ENCODE results near the gene MS4A12. TPM values are rescaled to one million over a fixed set of nuclear protein-coding genes. Genes with fewer than 3 reads are reported as not detected.
"Not testable (repeated sequence)": the region's sequence is repeated elsewhere in the genome, so short reads cannot be mapped to it uniquely, and the experiment has no call there.

The MS4A12 gene, protein sequence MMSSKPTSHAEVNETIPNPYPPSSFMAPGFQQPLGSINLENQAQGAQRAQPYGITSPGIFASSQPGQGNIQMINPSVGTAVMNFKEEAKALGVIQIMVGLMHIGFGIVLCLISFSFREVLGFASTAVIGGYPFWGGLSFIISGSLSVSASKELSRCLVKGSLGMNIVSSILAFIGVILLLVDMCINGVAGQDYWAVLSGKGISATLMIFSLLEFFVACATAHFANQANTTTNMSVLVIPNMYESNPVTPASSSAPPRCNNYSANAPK
- not detected for polyA plus RNA-seq

DNA sequence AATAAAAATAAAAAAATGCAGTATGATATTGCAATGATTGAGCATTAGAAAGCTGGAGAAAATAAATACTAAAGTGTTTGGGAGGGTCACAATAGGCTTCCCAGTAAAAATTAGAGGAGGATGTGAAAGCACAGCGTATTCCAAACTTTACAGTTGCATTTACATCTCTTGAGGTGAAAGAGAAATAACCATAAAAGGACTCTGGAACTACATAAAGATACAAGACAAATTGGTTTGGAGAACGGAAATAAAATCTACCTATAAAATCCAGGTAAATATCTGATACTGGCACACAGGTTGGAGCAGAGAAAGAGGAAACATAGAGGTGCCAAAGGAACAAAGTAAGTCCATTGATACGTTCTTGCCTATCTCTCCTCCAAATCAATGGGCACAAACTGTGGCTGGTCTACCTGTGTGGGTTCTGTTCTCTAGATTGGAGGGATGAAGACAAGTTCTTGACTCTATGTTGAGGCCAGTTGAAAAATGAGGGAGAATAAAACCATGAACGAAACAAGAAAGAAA lies at the start of gene MS4A12:
Gene MS4A12, plus strand, starts transcription at position 291 of the 522 bp plus-strand sequence. CDS start 4,541 bp downstream, outside the sequence.
- H3K27ac ChIP-seq (ENCODE audit: low read depth in 2 of 2, low read length in 1 of 2): no peak within 1 kb of the TSS
- H3K36me3 ChIP-seq (ENCODE audit: control insufficient read depth in 2 of 2, insufficient read depth in 2 of 2, low read length in 1 of 2): no peaks in the 10 kb centered on the region
- no peaks in the 10 kb centered on the region for H3K27me3 ChIP-seq (ENCODE audit: control insufficient read depth in 1 of 2, insufficient read depth in 2 of 2, low read length in 2 of 2)
- WGBS, 2 donors: 68 to 74% methylated on average over 4 of the region's 4 CpGs
- no peak within 1 kb of the TSS for H3K4me3 ChIP-seq (ENCODE audit: low read depth in 1 of 2, low read length in 2 of 2)
- no peaks in the 10 kb centered on the region for H3K4me1 ChIP-seq (ENCODE audit: control insufficient read depth in 2 of 2, insufficient read depth in 2 of 2, low read length in 1 of 2)
- no peaks in the 10 kb centered on the region for H3K9me3 ChIP-seq (ENCODE audit: control insufficient read depth in 2 of 2, insufficient read depth in 1 of 2, low read depth in 1 of 2, low read length in 1 of 2)

DNA sequence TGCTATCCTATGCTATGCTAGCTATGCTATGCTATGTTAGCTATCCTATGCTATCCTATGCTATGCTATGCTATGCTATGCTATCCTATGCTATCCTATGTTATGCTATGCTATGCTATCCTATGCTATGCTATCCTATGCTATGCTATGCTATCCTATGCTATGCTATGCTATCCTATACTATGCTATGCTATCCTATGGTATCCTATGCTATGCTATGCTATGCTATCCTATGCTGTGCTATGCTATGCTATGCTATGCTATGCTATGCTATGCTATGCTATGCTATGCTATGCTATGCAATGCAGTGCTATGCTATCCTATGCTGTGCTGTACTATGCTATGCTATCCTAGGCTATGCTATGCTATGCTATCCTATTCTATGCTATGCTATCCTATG lies 45.5 kb upstream of the MS4A12 start:
- H3K4me1 ChIP-seq (ENCODE audit: control insufficient read depth in 2 of 2, insufficient read depth in 2 of 2, low read length in 1 of 2): no peaks in the 10 kb centered on the region

DNA sequence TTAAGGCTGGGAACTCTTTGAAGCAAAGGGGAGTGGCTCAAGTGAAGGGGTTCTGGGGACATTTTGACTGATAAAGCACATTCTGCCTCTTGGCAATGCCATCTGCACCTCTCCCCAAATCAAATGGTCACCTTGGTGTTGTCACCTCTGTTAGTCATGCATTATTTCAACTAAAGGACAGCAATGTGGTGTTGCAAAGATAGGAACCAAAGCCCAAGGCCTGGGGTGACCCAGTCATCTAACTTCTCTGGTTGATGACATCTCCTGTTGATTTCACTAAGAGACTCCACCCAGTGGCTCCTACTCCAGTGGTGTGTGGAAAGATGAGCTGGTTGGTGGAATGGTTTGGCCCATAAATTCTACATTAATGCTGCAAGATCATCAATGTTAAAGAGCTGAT lies 44.7 kb upstream of the MS4A12 start:
- H3K4me1 ChIP-seq (ENCODE audit: control insufficient read depth in 2 of 2, insufficient read depth in 2 of 2, low read length in 1 of 2): no peaks in the 10 kb centered on the region
- H3K27me3 ChIP-seq (ENCODE audit: control insufficient read depth in 1 of 2, insufficient read depth in 2 of 2, low read length in 2 of 2): no peaks in the 10 kb centered on the region
- no peak overlapping the region for H3K27ac ChIP-seq (ENCODE audit: low read depth in 2 of 2, low read length in 1 of 2)
- no peaks in the 10 kb centered on the region for H3K36me3 ChIP-seq (ENCODE audit: control insufficient read depth in 2 of 2, insufficient read depth in 2 of 2, low read length in 1 of 2)
- H3K9me3 ChIP-seq (ENCODE audit: control insufficient read depth in 2 of 2, insufficient read depth in 1 of 2, low read depth in 1 of 2, low read length in 1 of 2): no peaks in the 10 kb centered on the region
- no peak overlapping the region for H3K4me3 ChIP-seq (ENCODE audit: low read depth in 1 of 2, low read length in 2 of 2)

More for the DNA sequence above, 45.5 kb upstream of the MS4A12 start:
- Histone ChIP-seq H3K4me3 (ENCODE audit: low read depth in 1 of 2, low read length in 2 of 2) (no peak overlapping the region), H3K27me3 (ENCODE audit: control insufficient read depth in 1 of 2, insufficient read depth in 2 of 2, low read length in 2 of 2) (no peaks in the 10 kb centered on the region), H3K27ac (ENCODE audit: low read depth in 2 of 2, low read length in 1 of 2) (no peak overlapping the region), H3K9me3 (ENCODE audit: control insufficient read depth in 2 of 2, insufficient read depth in 1 of 2, low read depth in 1 of 2, low read length in 1 of 2) (no peaks in the 10 kb centered on the region), H3K36me3 (ENCODE audit: control insufficient read depth in 2 of 2, insufficient read depth in 2 of 2, low read length in 1 of 2) (no peaks in the 10 kb centered on the region)

DNA sequence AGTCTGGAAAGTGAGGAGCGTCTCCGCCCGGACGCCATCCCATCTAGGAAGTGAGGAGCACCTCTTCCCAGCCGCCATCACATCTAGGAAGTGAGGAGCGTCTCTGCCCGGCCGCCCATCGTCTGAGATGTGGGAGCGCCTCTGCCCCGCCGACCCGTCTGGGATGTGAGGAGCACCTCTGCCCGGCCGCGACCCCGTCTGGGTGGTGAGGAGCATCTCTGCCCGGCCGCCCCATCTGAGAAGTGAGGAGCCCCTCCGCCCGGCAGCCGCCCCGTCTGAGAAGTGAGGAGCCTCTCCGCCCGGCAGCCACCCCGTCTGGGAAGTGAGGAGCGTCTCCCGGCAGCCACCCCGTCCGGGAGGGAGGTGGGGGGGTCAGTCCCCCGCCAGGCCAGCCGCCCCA lies 41.4 kb upstream of the MS4A12 start:
- H3K36me3 ChIP-seq (ENCODE audit: control insufficient read depth in 2 of 2, insufficient read depth in 2 of 2, low read length in 1 of 2); H3K4me3 ChIP-seq (ENCODE audit: low read depth in 1 of 2, low read length in 2 of 2); H3K9me3 ChIP-seq (ENCODE audit: control insufficient read depth in 2 of 2, insufficient read depth in 1 of 2, low read depth in 1 of 2, low read length in 1 of 2); H3K4me1 ChIP-seq (ENCODE audit: control insufficient read depth in 2 of 2, insufficient read depth in 2 of 2, low read length in 1 of 2); H3K27ac ChIP-seq (ENCODE audit: low read depth in 2 of 2, low read length in 1 of 2); H3K27me3 ChIP-seq (ENCODE audit: control insufficient read depth in 1 of 2, insufficient read depth in 2 of 2, low read length in 2 of 2): not testable (repeated sequence)
- 95% methylated on average over 20 to 32 of the region's 32 CpGs for WGBS, 2 donors

- H3K4me3 ChIP-seq (ENCODE audit: low read depth in 1 of 2, low read length in 2 of 2): no peak overlapping the region
- no peaks in the 10 kb centered on the region for H3K4me1 ChIP-seq (ENCODE audit: control insufficient read depth in 2 of 2, insufficient read depth in 2 of 2, low read length in 1 of 2)
- no peaks in the 10 kb centered on the region for H3K36me3 ChIP-seq (ENCODE audit: control insufficient read depth in 2 of 2, insufficient read depth in 2 of 2, low read length in 1 of 2)
- no peak overlapping the region for H3K27ac ChIP-seq (ENCODE audit: low read depth in 2 of 2, low read length in 1 of 2)
- peaks cover 0 to 2% of the 10 kb centered on the region in 2 donors for H3K9me3 ChIP-seq (ENCODE audit: control insufficient read depth in 2 of 2, insufficient read depth in 1 of 2, low read depth in 1 of 2, low read length in 1 of 2)
- H3K27me3 ChIP-seq (ENCODE audit: control insufficient read depth in 1 of 2, insufficient read depth in 2 of 2, low read length in 2 of 2): no peaks in the 10 kb centered on the region
Measured at GRCh38 chr11:60454212-60454611, 38.4 kb upstream of the MS4A12 start.

GRCh38 chr11:60455531-60456042 lies 37.0 kb upstream of the MS4A12 start, which contains the start of gene MS4A1:
MS4A1 (plus strand) TSS chr11:60455847; CDS start chr11:60462375, 6,528 bp downstream.
- H3K9me3 ChIP-seq (ENCODE audit: control insufficient read depth in 2 of 2, insufficient read depth in 1 of 2, low read depth in 1 of 2, low read length in 1 of 2): peaks cover 0 to 2% of the 10 kb centered on the region in 2 donors
- no peaks in the 10 kb centered on the region for H3K36me3 ChIP-seq (ENCODE audit: control insufficient read depth in 2 of 2, insufficient read depth in 2 of 2, low read length in 1 of 2)
- H3K4me3 ChIP-seq (ENCODE audit: low read depth in 1 of 2, low read length in 2 of 2): no peak within 1 kb of the TSS
- no peaks in the 10 kb centered on the region for H3K4me1 ChIP-seq (ENCODE audit: control insufficient read depth in 2 of 2, insufficient read depth in 2 of 2, low read length in 1 of 2)
- 63 to 73% methylated on average over 4 of the region's 4 CpGs for WGBS, 2 donors
- no peak within 1 kb of the TSS for H3K27ac ChIP-seq (ENCODE audit: low read depth in 2 of 2, low read length in 1 of 2)
- no peaks in the 10 kb centered on the region for H3K27me3 ChIP-seq (ENCODE audit: control insufficient read depth in 1 of 2, insufficient read depth in 2 of 2, low read length in 2 of 2)

DNA sequence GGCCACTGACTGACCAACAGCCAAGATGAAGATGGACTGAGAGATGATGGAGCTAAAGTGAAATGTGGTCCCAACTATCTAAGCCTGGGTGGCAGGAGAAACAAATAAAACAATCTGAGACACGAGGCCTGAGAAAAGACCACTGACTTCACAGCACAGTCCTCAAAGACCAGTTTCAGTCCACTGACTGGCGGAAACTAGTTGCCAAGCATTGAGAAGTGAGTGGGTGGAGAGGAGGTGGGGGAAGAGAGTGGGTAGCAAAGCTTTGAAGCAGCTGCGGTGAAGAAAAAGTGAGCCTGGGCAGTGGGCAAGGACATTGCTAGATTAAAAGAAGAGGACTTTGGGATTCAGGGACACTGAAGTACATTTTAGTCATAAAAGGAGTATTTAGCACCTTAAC lies 35.0 kb upstream of the MS4A12 start:
- H3K4me3 ChIP-seq (ENCODE audit: low read depth in 1 of 2, low read length in 2 of 2): no peak overlapping the region
- H3K9me3 ChIP-seq (ENCODE audit: control insufficient read depth in 2 of 2, insufficient read depth in 1 of 2, low read depth in 1 of 2, low read length in 1 of 2): peaks cover 0 to 2% of the 10 kb centered on the region in 2 donors
- H3K36me3 ChIP-seq (ENCODE audit: control insufficient read depth in 2 of 2, insufficient read depth in 2 of 2, low read length in 1 of 2): no peaks in the 10 kb centered on the region
- H3K4me1 ChIP-seq (ENCODE audit: control insufficient read depth in 2 of 2, insufficient read depth in 2 of 2, low read length in 1 of 2): no peaks in the 10 kb centered on the region
- no peak overlapping the region for H3K27ac ChIP-seq (ENCODE audit: low read depth in 2 of 2, low read length in 1 of 2)
- no peaks in the 10 kb centered on the region for H3K27me3 ChIP-seq (ENCODE audit: control insufficient read depth in 1 of 2, insufficient read depth in 2 of 2, low read length in 2 of 2)
- 67 to 75% methylated on average over 3 of the region's 3 CpGs for WGBS, 2 donors

DNA sequence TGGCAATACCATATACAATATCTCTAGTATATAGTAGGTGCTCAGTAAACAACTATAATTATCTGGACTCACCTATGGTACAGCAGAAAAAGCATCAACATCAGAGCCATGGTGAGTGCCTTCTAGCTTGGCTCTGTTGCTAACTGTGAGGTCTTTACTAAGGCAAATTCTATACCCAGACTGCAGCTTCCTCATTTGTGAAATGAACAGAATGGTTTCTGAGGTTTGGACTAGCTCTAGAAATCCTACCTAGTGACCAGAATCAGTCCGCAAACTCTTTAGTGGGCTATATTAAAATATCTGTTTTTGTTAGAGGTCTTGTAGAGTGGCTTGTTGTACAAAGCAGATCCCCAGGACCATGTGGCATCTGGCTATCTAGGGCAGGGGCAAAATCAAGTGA lies 33.2 kb upstream of the MS4A12 start:
- Histone ChIP-seq H3K27ac (ENCODE audit: low read depth in 2 of 2, low read length in 1 of 2) (no peak overlapping the region), H3K9me3 (ENCODE audit: control insufficient read depth in 2 of 2, insufficient read depth in 1 of 2, low read depth in 1 of 2, low read length in 1 of 2) (peaks cover 0 to 2% of the 10 kb centered on the region in 2 donors), H3K4me1 (ENCODE audit: control insufficient read depth in 2 of 2, insufficient read depth in 2 of 2, low read length in 1 of 2) (no peaks in the 10 kb centered on the region), H3K36me3 (ENCODE audit: control insufficient read depth in 2 of 2, insufficient read depth in 2 of 2, low read length in 1 of 2) (no peaks in the 10 kb centered on the region), H3K4me3 (ENCODE audit: low read depth in 1 of 2, low read length in 2 of 2) (no peak overlapping the region), H3K27me3 (ENCODE audit: control insufficient read depth in 1 of 2, insufficient read depth in 2 of 2, low read length in 2 of 2) (no peaks in the 10 kb centered on the region)
- WGBS, 2 donors: 95 to 97% methylated on average over 1 of the region's 1 CpG

DNA sequence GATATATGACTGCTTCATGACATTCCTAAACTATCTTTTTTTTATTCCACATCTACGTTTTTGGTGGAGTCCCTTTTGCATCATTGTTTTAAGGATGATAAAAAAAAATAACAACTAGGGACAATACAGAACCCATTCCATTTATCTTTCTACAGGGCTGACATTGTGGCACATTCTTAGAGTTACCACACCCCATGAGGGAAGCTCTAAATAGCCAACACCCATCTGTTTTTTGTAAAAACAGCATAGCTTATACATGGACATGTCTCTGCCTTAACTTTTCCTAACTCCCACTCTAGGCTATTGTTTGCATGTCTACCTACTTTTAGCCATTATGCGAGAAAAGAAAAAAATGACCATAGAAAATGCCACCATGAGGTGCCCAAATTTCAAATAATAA lies 23.7 kb upstream of the MS4A12 start:
- H3K4me1 ChIP-seq (ENCODE audit: control insufficient read depth in 2 of 2, insufficient read depth in 2 of 2, low read length in 1 of 2): no peaks in the 10 kb centered on the region
- WGBS, 2 donors: 65 to 66% methylated on average over 2 of the region's 2 CpGs
- no peaks in the 10 kb centered on the region for H3K27me3 ChIP-seq (ENCODE audit: control insufficient read depth in 1 of 2, insufficient read depth in 2 of 2, low read length in 2 of 2)
- H3K27ac ChIP-seq (ENCODE audit: low read depth in 2 of 2, low read length in 1 of 2): no peak overlapping the region
- no peaks in the 10 kb centered on the region for H3K36me3 ChIP-seq (ENCODE audit: control insufficient read depth in 2 of 2, insufficient read depth in 2 of 2, low read length in 1 of 2)
- H3K4me3 ChIP-seq (ENCODE audit: low read depth in 1 of 2, low read length in 2 of 2): no peak overlapping the region
- H3K9me3 ChIP-seq (ENCODE audit: control insufficient read depth in 2 of 2, insufficient read depth in 1 of 2, low read depth in 1 of 2, low read length in 1 of 2): no peaks in the 10 kb centered on the region

GRCh38 chr11:60469723-60470122 lies 22.9 kb upstream of the MS4A12 start:
- Histone ChIP-seq H3K4me1 (ENCODE audit: control insufficient read depth in 2 of 2, insufficient read depth in 2 of 2, low read length in 1 of 2) (no peaks in the 10 kb centered on the region), H3K36me3 (ENCODE audit: control insufficient read depth in 2 of 2, insufficient read depth in 2 of 2, low read length in 1 of 2) (no peaks in the 10 kb centered on the region), H3K9me3 (ENCODE audit: control insufficient read depth in 2 of 2, insufficient read depth in 1 of 2, low read depth in 1 of 2, low read length in 1 of 2) (no peaks in the 10 kb centered on the region), H3K27ac (ENCODE audit: low read depth in 2 of 2, low read length in 1 of 2) (no peak overlapping the region), H3K4me3 (ENCODE audit: low read depth in 1 of 2, low read length in 2 of 2) (no peak overlapping the region), H3K27me3 (ENCODE audit: control insufficient read depth in 1 of 2, insufficient read depth in 2 of 2, low read length in 2 of 2) (no peaks in the 10 kb centered on the region)
- 61% methylated on average over 2 of the region's 2 CpGs for WGBS, 2 donors

All from esophagus (tissue), 2 donors.